ENCODE data around the gene TMEM140.
A peak's percentile ranks its signal among the peaks of the same experiment; 100 is the strongest.
"Not testable (repeated sequence)": the region's sequence is repeated elsewhere in the genome, so short reads cannot be mapped to it uniquely, and the experiment has no call there.

The TMEM140 gene

DNA sequence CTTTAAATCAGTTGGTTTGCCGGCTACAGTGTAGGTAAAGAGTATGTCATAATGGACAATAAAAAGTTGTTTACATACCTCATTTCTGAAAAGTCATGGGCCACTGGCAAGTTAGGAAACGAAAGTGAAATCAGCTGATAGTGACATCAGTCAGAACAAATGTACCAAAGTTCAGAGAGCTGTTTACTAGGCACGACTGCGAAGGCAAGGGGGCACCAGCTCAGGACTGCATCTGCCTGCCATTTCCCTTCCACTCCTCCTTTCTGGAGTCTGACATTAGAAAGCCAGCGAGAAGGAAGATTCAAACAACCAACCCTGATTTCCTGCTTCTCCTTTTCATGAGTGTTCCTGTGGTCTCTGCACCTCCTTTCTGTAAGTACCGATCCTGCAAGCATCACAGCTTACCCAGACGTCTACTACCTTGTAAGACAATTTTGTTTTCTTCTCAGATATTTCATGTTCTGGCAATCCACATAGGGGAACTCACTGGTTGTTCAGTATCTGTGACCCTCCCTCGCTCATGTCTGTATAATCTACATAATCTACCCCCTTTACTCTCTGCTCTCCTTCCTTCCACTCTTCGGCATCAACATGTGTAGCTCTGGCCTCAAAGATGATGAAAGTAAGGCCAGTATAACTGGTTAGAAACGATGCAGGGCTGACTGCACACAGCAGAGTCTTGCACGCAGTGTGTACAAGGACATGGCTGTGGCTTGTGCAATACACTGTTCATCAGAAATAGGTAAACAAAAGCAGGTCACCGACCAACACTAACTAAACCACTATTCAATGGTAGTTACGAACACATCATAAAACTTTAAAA lies at the start of gene TMEM140:
TMEM140 (plus strand) TSS at position 174 of the 823 bp plus-strand sequence. CDS start 16,370 bp downstream, outside the sequence.
- peak; percentile 59 for DNase-seq

DNA sequence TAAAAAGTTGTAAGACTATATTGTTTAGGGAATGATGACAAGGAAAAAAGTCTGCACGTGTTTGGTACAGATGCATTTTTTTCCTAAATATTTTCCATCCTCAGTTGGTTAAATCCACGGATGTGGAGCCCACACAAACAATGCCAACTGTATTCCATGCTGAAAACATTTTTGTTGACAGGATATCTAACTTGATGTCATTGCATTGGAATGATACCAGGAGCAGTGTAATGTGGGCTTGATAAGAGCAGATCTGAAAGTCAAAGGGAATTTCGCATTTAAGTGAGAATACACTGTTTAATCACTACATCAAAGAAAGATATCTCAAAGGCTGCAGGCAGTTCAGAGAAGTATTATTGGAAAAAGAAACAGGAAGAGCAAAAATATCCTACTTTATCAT lies 49.5 kb upstream of the TMEM140 start:
- DNase-seq = no peak

DNA sequence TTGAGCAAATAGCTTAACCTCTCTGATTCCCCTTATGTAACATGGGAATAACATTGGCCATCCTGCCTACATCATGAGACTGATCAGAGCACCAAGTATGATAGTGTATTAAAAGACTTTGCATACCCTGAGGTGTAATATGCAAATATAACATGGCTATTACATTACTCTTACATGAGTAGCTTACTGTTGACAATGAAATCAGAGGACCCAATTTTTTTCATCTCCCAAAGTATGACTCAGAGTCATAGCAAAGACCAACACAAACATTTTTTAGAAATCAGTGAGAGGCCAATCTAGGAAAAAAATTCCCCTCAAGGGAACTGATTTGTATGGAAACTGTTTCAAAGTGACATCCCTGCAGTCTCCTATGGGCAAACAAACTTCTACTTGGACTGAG lies 47.0 kb upstream of the TMEM140 start:
- DNase-seq = no peak

DNA sequence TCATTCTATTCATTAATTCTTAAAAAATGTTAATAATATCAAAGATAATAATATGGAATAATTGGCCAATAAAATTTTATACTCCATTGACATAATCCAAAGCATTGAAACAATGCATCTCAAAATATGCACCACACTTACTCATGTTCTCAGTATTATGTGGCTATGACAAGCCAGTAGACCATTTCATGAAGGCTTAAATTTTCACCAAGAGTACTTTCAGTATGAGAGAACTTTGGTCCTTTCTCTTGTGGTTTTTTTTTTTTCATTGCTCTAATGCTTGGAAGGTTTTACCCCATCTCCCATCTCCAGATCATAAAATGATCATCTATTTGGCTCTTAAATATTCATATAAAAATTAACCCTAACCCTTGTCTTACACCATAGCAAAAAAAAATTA lies 45.5 kb upstream of the TMEM140 start:
- no peak for DNase-seq

DNA sequence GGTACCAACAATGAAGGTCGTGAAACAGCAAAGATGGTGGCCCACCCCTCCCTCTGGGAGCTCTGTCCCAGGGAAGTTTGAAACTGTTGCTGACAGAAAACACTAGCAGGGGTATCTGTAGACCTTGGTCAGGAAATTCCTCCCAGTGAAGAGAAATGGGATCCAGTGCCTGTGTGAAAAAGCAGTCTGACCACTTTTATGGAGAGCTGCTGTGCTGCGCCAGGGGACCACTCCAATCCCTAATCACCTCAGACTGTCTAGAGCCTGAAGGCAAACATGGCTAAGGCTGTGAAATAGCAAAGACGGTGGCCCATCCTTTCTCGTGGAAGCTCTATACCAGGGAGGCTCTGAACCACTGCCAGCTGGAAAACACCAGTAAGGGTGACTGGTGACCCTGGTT lies 38.3 kb upstream of the TMEM140 start:
- no peak for DNase-seq

DNA sequence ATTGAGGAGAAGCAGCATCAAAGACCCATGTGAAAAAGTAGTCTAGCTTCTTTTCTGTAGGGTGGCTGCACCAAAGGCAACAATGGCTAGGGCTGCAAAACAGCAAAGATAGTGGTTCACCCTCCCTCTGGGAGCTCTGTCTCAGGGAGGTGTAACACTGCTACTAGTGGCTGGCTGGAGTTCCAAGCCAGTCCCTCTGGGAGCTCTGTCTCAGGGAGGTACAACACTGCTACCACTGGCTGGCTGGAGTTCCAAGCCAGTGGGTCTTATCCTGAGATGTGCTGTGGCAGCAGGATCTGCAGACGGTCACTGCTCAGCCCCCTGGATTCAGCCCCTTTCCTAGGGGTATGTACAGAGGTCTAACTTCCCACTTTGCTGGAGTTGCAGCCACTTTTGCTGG lies 37.9 kb upstream of the TMEM140 start:
- DNase-seq = no peak

DNA sequence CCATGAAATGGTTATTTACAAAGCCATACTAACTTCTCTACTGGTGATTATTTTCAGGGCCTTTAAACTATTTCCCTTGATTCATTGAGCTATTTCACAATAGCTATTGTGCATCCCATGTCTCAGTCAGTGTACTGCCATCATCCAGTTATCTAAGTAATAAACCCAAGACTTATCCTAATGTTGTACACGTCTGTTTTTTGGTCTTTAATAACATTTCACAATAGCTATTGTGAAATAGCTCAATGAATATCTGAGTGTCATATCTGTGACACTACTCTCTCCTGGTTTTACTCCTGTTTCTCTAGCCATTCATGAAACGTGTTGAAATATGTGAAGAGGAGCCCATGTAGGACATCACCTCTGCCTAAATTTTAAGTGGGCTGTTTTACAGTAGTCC lies 36.5 kb upstream of the TMEM140 start:
- DNase-seq = no peak

DNA sequence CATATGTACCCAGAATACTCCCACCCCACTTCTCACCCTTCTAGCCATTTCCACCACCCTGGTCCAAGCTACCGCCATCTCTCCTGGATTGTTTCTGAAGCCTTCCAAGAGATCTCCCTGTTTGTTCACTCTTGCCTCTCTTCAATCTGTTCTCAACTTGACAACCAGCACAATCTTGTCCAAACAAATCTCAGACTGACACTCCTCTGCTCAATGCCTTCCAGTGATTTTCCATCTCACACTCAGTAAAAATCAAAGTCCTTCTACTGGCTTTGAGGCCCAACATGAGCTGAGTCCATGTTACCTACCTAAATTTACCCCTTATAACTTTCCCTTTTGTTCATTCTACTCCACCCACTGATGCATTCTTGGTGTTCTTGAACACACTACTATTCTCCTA lies 33.2 kb upstream of the TMEM140 start:
- no peak for DNase-seq

DNA sequence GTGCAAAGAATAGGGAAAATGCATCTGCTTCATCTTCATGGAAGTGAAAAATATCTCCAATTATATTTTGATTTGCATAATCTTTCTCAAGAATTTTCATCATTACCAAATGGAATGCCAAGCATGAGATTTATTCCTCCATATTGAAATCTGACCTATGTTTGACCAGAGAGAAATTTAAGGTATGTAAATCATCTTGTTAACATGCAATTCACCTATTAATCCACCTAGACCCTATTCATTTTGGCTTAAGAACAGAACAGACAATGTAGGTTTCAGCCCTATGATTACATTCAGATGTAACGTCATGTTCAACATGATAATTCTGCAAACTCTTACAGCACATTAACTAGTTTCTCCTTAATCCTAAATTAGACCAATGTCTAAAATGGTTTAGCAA lies 30.8 kb upstream of the TMEM140 start:
- DNase-seq = no peak

DNA sequence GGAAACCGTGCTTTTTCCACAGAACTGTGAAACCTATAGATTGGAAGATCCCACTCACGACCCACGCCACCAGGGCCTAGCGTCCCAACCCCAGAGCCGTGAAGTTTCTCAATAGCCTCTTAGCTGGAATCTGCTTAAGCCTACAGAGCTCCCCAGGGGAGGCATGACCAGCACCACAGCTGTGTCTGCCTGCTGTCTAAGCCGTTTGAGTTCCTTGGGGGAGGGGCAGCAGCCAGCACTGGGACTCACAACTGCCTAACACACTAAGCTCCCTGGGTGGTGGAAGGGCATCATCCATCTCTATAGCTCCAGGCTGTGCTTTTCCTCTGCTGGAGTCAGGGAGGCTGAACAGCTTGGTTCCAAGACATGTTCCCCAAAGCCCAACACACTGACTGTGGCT lies 26.0 kb upstream of the TMEM140 start:
- no peak for DNase-seq

DNA sequence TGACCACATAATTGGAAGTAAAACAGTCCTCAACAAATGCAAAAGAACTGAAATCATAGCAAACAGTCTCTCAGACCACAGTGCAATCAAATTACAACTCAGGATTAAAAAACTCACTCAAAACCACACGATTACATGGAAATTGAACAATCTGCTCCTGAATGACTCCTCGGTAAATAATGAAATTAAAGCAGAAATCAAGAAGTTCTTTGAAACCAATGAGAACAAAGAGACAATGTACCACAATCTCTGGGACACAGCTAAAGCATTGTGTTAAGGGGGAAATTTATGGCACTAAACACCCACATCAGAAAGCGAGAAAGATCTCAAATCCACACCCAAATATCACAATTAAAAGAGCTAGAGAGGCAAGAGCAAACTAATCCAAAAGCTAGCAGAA lies 23.2 kb upstream of the TMEM140 start:
- DNase-seq = not testable (repeated sequence)

DNA sequence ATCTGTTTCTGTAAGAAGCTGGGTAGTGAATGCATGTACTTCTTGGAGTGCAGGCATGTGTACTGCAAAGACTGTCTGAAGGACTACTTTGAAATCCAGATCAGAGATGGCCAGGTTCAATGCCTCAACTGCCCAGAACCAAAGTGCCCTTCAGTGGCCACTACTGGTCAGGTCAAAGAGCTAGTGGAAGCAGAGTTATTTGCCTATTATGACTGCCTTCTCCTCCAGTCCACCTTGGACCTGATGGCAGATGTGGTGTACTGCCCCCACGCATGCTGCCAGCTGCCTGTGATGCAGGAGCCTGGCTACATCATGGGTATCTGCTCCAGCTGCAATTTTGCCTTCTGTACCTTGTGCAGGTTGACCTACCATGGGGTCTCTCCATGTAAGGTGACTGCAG lies 18.9 kb upstream of the TMEM140 start:
- DNase-seq = no peak

DNA sequence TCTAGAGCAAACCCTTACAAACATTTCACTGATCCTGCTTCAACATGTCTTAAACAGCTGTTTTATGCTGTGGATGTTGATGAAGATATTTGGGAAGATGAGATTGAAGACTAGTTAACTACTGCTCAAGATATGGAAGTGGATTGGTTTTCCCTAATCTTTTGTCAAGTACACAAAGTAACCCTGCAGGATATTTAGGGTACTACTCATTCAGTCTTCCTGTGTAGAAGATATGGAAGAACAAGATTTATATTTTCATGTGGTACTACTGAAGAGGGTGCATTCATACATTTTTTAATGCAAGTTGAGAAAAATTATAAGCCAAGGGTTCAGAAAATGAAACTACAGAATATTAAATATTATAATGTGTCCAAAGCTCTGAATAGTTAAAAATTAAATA lies 18.3 kb upstream of the TMEM140 start:
- DNase-seq = no peak

DNA sequence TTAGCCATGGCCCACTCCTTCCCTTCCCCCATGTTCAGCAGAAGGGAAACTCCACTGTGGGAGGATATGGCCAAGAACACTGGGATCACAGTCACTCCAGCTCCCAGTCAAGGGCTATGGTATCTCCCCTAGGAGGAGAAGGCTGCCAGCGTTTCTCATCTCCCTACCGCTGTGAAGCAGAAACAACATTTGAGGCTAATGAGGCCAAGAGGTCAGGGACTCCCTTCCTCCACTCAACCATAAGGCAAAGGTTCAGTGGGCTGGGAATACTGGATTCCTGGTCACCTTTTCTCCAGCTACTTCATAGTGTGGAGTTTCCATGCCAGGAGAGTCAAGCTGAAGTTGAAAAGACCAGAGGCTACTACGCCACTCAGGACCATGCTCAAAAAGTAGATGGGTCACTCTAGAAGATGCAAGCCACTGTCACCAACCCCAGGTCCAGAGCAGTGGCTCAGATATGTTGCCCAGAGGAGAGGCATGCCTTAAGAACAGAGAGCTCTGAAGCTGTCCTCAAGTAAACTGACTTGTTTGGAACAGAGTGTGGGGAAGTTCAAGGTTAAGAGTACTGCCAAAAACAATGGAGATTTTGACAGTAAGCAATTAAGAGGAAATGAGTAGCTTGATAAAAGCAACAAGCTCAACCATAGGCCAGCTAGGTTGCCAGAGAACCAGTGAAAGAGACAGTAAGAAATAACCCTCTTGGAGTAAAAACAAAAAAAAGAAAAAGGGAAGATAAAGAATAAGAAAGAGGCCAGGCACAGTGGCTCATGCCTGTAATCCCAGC lies 3.8 kb upstream of the TMEM140 start:
- no peak for DNase-seq

DNA sequence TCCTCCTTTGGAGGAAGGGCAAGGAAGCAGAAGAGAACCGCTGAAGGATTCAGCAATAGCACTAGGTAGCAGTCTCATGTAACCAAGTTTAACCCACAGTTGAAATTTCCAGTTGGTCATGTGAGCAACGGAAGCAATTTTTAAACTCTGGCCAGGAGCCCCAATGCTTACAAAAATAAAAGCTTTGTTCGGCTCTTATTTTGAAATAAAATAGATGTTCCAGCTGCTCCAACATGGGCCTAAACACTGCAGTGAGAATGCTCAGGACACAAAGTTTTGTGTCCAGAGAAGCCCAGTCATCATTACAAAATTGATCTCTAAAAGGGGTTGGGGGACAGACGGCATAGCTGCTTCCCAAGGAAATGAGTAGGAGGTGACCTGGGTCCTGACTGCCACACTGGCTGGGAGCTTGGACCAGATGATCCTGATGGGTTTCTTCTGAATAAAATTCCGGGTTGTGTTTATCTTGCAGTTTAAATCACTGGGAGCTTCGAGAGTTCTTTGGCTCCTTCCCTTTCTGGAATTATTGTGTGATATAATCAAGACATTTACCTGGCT lies 452 bp upstream of the TMEM140 start:
- DNase-seq = no peak

DNA sequence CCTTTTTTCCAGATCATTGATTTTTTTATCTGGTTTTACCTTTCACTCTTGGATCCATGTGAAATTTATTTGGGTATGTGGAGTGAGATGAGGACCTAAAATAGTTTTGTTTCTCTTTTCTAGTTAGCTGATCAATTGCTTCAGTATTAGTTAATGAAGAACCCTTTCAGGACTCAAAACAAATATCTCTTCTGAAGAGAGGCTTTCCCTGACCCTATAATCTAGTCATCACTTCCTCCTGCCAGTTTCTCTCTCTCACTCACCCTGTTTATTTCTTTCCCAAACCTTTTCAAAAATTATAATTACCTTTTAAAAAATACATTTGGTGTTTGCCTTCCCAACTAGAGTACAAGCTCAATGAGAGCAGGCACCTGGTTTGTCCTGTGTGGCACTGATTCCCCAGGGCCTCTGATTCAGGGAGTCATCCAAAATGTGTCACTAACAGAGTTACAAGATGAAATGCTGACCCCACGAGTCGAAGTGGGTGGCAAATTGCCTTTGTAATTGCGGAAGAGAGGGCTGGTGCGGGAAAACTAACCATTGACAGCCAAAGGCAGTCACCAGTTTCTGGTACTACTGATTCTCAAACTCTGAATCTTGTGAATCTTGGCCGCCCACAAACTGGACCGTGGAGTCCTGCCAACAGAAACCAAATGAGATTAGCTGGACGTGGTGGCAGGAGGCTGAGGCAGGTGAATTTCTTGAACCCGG lies 2.4 kb downstream of the TMEM140 start:
- no peak for DNase-seq

DNA sequence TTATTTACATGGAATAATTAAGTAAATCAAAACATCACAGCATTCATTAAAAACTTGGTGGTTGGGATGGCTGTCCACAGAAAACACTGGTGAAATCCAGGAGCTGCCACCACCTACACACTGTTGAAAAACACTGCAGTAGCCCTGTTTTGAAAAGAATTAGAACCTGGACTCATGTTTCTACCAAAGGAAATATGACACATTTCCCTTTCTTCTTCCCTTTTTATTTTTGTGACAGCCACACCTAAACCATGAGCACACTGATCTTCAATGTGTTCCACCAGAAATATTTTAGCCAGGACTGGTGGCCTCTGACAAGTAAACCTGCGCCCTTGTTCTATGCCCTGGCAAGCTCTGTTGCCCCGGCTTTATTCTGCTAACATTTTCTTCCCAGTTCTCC lies 3.3 kb downstream of the TMEM140 start:
- no peak for DNase-seq

DNA sequence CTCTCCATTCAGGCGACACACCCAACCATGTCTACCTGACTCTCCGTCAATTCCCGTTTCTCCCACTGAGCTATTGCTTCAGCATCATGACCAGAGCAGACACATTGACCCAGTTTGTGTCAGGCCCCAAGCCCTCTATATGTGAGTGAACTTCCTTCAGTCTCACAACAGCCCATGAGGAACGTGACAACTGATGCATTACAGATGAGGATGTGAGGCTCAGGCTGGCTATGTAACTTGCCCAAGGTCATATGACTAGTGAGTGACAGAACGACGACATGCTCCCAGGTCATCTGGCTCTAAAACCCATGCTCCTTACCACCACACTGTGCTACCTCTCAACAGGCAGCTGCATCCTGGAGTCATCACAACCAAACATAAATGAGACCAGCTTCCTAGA lies 3.7 kb downstream of the TMEM140 start:
- no peak for DNase-seq

DNA sequence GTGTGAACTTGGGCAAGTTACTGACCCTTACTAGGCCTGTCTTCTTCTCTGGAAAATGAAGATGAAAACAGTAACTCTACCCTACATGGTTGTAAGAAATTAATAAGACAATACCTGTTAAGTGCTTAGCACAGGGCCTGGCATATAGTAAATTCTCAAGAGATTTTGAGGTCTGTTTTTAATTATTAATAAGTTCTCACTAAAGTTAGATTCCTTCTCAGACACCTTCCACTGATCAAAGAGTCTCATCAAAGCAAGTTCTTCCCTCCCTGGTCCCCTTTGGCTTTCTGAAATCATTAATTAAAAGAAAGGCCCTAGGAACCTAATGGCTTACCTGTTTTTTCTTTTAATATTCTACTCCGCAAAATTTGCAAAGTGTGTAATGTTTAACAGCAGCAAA lies 4.6 kb downstream of the TMEM140 start:
- DNase-seq = no peak

DNA sequence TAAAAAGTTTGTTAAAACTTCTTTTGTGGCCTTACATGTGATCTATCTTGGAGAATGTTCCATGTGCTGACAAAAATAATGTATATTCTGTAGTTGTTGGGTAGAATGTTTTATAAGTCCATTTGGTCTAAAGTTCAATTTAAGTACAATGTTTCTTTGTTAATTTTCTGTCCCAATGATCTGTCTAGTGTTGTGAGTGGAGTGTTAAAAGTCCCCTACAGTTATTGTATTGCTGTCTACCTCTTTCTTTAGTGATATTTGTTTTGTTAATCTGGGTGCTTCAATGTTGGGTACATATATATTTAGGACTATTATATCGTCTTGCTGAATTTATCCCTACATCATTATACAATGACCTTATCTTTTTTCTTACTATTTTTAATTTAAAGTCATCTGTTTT lies 6.9 kb downstream of the TMEM140 start:
- DNase-seq = no peak

DNA sequence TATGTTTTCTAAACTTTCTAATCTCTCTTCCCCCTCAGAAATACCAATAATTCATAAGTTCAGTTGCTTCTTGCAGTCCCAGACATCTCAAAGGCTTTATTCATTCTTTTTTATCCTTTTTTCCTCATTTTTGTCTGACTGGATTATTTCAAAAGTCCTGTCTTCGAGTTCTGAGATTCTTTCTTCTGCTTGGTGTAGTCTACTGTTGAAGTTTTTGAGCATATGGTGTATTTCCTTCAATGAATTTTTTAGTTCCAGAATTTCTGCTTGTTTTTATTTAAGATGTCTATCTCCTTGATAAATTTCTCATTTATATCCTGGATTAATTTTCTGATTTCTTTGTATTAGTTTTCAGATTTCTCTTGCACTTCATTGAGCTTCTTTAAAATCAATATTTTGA lies 8.4 kb downstream of the TMEM140 start:
- DNase-seq = no peak

DNA sequence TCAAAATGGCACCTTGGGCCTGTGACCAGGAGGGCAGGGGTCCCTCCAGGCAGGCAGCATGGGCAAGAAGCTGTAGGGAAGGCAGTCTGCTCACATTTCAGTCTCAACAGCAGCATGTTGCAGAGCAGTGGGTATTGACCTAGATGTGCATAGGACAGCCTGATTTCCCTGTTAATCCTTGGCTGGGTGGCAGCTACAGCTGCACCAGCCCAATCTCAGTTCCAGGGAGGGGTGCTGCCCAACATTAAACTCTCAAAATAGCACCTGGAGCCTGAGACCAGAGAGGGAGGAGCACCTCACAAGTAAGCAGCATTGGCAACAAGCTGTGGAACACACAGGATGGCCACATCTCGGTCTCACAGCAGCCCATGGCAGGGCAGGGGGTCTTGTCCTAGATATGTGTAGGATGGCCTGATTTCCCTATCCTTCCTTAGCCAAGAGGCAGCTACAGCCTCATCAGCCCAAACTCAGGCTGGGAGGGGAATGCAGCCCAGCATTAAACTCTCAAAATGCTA lies 10.3 kb downstream of the TMEM140 start:
- no peak for DNase-seq

DNA sequence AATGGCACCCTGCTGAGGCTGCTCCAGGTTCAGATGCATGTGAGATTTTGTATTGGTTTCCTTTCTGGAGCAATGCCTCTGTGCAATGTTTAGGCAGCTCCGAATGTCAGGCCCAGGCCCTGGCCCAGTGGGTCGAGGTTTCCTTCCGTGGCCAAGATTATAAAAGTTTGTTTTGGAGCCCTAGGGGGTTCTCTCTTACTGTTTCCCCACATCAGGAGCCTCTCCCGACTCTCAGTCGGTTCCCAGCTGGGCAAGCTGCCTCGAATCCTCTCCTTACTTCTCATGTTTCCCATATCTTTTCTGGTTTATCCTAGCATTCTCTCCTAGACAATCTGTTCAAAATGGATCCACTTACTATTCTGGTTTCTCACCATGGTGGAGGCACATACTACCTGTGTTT lies 11.0 kb downstream of the TMEM140 start:
- no peak for DNase-seq

Measured in activated T-cell treated with anti-CD3 and anti-CD28 coated beads, Interleukin-2, amount 50 U/mL, for 1 hour (primary cell).